HEK293 (cell line): ENCODE data around the gene OXCT2.
"Not testable (repeated sequence)": the region's sequence is repeated elsewhere in the genome, so short reads cannot be mapped to it uniquely, and the experiment has no call there.

Experiments used
- CTCF ChIA-PET: fragments of 350-600 bp; formaldehyde crosslinking; extraction: SDS; loops from one replicate; lab custom pipeline; 2021; ENCODE audit warnings: antibody characterized with exemption; lab: Yijun Ruan, JAX
- POLR2A ChIA-PET: fragments of 300-600 bp; formaldehyde crosslinking; extraction: SDS; loops from one replicate; lab custom pipeline; 2020; ENCODE audit warnings: antibody characterized with exemption, inconsistent platforms; lab: Yijun Ruan, JAX
- H3K27ac ChIP-seq: fragments of 200-500 bp; sonication (Bioruptor generic); 2 replicates; pipeline ENCODE4 v1.5.1; 2014; ENCODE audit warnings: low read depth, low read length, control low read depth, inconsistent platforms; ENCODE audit errors: extremely low read depth
- H3K36me3 ChIP-seq, 2 experiments: fragments of 200-500 bp in 1 of 2; sonication (Bioruptor generic) in 1 of 2; 1 replicate in 1 of 2; 2 replicates in 1 of 2; pipeline ENCODE4 v1.5.1; 2014 to 2017; ENCODE audit warnings: inconsistent platforms in 2 of 2, low read length in 2 of 2; ENCODE audit not compliant: control insufficient read depth in 2 of 2, insufficient read depth in 1 of 2
- H3K4me1 ChIP-seq: fragments of 200-500 bp; sonication (Bioruptor generic); 2 replicates; pipeline ENCODE4 v1.5.1; 2014; ENCODE audit warnings: mild to moderate bottlenecking, low read length, inconsistent platforms; ENCODE audit not compliant: control insufficient read depth, insufficient read depth
- H3K4me3 ChIP-seq: 2 replicates; pipeline ENCODE4 v1.5.1; 2011; ENCODE audit warnings: low read depth, mild to moderate bottlenecking, control low read depth, low read length, moderate library complexity
- H3K9me3 ChIP-seq: fragments of 200-500 bp; sonication (Bioruptor generic); 2 replicates; pipeline ENCODE4 v1.5.1; 2014; ENCODE audit warnings: low read depth, low read length, inconsistent platforms; ENCODE audit not compliant: control insufficient read depth, insufficient read depth

The OXCT2 gene

DNA sequence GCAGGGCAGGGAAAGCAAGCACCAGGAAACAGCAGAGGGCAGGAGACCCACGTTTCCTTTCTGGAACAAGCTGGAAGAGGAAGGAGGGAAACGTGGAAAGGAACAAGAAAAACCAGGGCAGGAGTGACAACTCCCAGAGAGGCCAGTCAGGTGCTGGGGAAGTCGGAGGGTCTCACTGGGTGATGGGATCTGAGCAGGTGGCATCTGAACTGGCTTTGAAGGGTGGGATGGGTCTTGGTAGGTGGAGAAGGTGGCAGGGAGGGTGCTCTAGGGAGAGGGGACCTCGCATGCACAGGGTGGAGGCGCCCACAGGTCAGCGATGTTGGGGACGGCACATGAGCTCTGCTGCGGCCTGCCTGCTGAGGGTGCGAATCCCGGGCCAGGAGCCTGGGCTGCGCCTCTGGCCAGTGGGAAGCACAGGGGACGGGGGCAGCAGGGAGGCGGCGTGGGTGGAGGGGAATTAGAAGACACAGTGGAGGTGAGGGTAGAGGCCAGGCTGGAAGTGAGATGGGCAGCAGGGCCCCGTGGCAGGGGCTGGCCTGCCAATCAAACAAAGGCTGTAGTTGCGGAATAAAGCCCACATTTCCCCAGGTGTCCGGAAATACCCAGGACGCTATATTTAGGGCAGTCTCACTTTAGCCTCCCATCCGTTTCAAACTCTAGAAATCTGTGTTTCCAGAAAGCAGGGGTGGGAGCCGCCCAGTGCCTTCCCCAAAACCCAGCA is 4.7 kb upstream of the OXCT2 start:
- H3K27ac ChIP-seq, H3K4me3 ChIP-seq, POLR2A ChIA-PET, H3K4me1 ChIP-seq, H3K9me3 ChIP-seq, H3K36me3 ChIP-seq: not testable (repeated sequence)
- CTCF ChIA-PET: interaction anchor here (1.0 kb wide), 1 partner anchor 33 kb away, joined by 3 read pairs; no protein-coding TSS in a partner anchor

DNA sequence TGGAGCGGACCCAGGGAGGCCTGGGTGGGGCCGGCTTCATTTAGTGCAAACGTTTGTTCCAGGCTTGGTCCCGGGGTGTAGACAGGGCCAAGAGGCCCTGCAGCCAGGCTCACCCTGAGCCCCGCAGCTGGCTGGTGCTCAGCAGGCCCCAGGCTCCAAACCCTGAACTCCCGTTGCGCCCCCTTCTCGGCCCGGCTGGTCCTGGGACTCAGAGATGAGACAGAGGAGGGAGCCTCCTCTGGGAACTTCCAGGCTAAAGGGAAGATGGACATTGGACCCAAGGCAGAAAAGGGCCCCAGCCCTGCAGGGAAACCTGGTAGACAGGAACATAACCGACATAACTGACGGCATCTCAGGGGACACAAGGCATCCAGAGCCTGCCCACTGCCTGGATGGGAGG is 4.0 kb upstream of the OXCT2 start:
- CTCF ChIA-PET, H3K4me3 ChIP-seq, H3K36me3 ChIP-seq, H3K9me3 ChIP-seq, H3K27ac ChIP-seq, POLR2A ChIA-PET, H3K4me1 ChIP-seq: not testable (repeated sequence)

GRCh38 chr1:39773369-39773979 is 2.3 kb upstream of the OXCT2 start:
- H3K4me1 ChIP-seq, H3K4me3 ChIP-seq, H3K36me3 ChIP-seq, H3K9me3 ChIP-seq, CTCF ChIA-PET, H3K27ac ChIP-seq, POLR2A ChIA-PET: not testable (repeated sequence)

- H3K27ac ChIP-seq, H3K4me1 ChIP-seq, H3K4me3 ChIP-seq, H3K36me3 ChIP-seq, H3K9me3 ChIP-seq, CTCF ChIA-PET, POLR2A ChIA-PET: not testable (repeated sequence)
These were observed 787 bp downstream of the OXCT2 start for GRCh38 chr1:39770100-39771021.

GRCh38 chr1:39769502-39769901 is 1.6 kb downstream of the OXCT2 start:
- H3K4me1 ChIP-seq, H3K9me3 ChIP-seq, H3K27ac ChIP-seq, H3K36me3 ChIP-seq, POLR2A ChIA-PET, H3K4me3 ChIP-seq: not testable (repeated sequence)
- CTCF ChIA-PET: interaction anchor here (0.6 kb wide), 1 partner anchor 79 kb away, joined by 4 read pairs; no protein-coding TSS in a partner anchor

DNA sequence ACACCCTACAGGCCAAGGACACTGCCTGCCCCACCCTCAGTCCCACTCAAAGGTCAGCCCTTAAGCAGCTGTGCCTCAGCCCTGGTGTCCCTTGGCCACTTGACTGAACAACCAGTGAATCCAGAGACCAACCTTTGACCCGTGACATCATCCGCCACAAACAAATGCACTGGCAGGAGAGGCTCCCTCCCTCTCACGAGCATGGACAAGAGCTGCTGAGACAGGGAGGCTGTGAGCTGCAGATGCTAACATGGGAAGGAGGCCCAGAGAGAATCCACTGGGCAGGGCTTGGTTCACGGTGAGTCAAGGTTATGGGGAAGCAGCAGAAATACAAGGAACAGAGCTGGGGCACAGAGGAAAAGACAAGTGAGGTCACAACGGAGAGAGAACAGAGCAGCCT is 4.7 kb downstream of the OXCT2 start:
- H3K36me3 ChIP-seq: peaks cover 0 to 10% of the 10 kb centered on the region in 2 experiments; a peak in 1 of 3 replicates
- POLR2A ChIA-PET, H3K4me3 ChIP-seq, H3K9me3 ChIP-seq, H3K4me1 ChIP-seq, H3K27ac ChIP-seq: not testable (repeated sequence)
- CTCF ChIA-PET: interaction anchor here (0.7 kb wide), 1 partner anchor 229 kb away, joined by 3 read pairs; no protein-coding TSS in a partner anchor

- H3K4me1 ChIP-seq, CTCF ChIA-PET, H3K9me3 ChIP-seq, H3K4me3 ChIP-seq, POLR2A ChIA-PET, H3K27ac ChIP-seq: not testable (repeated sequence)
- H3K36me3 ChIP-seq: peaks cover 0 to 19% of the 10 kb centered on the region in 2 experiments; a peak in 1 of 3 replicates
These were observed 6.6 kb downstream of the OXCT2 start for GRCh38 chr1:39764512-39764911.
